Panc1 (cell line): ENCODE data around the gene CRTAC1. TPM values are rescaled to one million over a fixed set of nuclear protein-coding genes. Genes with fewer than 3 reads are reported as not detected.
A peak's percentile ranks its signal among the peaks of the same experiment; 100 is the strongest.

Experiments
- ATAC-seq: fragments of 200-7000 bp; cut with Tn5 transposase; 2 replicates; pipeline ENCODE4 v1.9.1; 2020; ENCODE audit warnings: mild to moderate bottlenecking, moderate library complexity
- BruUV-seq: library from RNA; stranded (reverse); fragments of 400-500 nt; replicated peaks from 2 replicates; lab custom pipeline; 2021; lab: Mats Ljungman, UMichigan
- CTCF ChIA-PET: fragments of 300-600 bp; sonication (Branson Sonifier 250); formaldehyde crosslinking; loops from one replicate; lab custom pipeline; 2022; ENCODE audit warnings: antibody characterized with exemption; lab: Charles Lee
- POLR2A ChIA-PET: fragments of 300-600 bp; sonication (Branson Sonifier 250); formaldehyde crosslinking; loops from one replicate; lab custom pipeline; 2022; ENCODE audit warnings: antibody characterized with exemption; lab: Charles Lee
- DNase-seq: peaks from one replicate; pipeline ENCODE4 v3.0.0-alpha.2; 2010; ENCODE audit warnings: low read depth, low spot score
- H3K27ac ChIP-seq: 2 replicates; pipeline ENCODE4 v1.5.1; 2011; ENCODE audit warnings: mild to moderate bottlenecking, low read length, inconsistent platforms
- H3K27me3 ChIP-seq: fragments of 200-500 bp; sonication (Bioruptor generic); 2 replicates; pipeline ENCODE4 v1.6.0; 2014; ENCODE audit warnings: low read length, inconsistent platforms; ENCODE audit not compliant: control insufficient read depth, insufficient read depth
- H3K36me3 ChIP-seq: fragments of 200-500 bp; sonication (Bioruptor generic); 2 replicates; pipeline ENCODE4 v1.5.1; 2014; ENCODE audit warnings: inconsistent platforms, mild to moderate bottlenecking, low read length, moderate library complexity; ENCODE audit not compliant: control insufficient read depth, insufficient read depth
- H3K4me1 ChIP-seq: 2 replicates; pipeline ENCODE4 v1.5.1; 2011; ENCODE audit warnings: inconsistent platforms, mild to moderate bottlenecking, low read length, moderate library complexity; ENCODE audit not compliant: control insufficient read depth, insufficient read depth
- H3K4me3 ChIP-seq, 2 experiments: 2 replicates each; pipeline ENCODE4 v1.5.1; 2011 to 2012; ENCODE audit warnings: low read depth in 2 of 2, low read length in 2 of 2, mild to moderate bottlenecking in 2 of 2, inconsistent platforms in 1 of 2, moderate library complexity in 1 of 2
- H3K9me3 ChIP-seq: fragments of 200-500 bp; sonication (Bioruptor generic); 2 replicates; pipeline ENCODE4 v1.5.1; 2014; ENCODE audit warnings: low read depth, mild to moderate bottlenecking, inconsistent platforms, low read length, moderate library complexity; ENCODE audit not compliant: control insufficient read depth, insufficient read depth
- POLR2AphosphoS5 ChIP-seq: IDR thresholded peaks from 2 replicates; pipeline ENCODE4 v1.6.1; 2012; ENCODE audit warnings: mild to moderate bottlenecking, low read depth, low read length, moderate library complexity
- SIN3A ChIP-seq: IDR thresholded peaks from 2 replicates; pipeline ENCODE4 v1.6.1; 2012; ENCODE audit warnings: low read depth, mild to moderate bottlenecking, low read length, moderate library complexity, borderline replicate concordance; ENCODE audit not compliant: insufficient read depth
- TCF7L2 ChIP-seq: IDR thresholded peaks from 2 replicates; pipeline ENCODE4 v1.6.1; 2011; ENCODE audit warnings: mild to moderate bottlenecking, low read depth, low read length, inconsistent platforms
- in situ Hi-C: cut with HindIII; loops from 2 replicates; pipeline ENCODE4 v1.10.0; 2016; ENCODE audit warnings: low sequenced_read_pairs, low pct_unique_long_range_greater_than_20kb
- intact Hi-C: fragments of 100-400 bp; cut with micrococcal nuclease; formaldehyde crosslinking; loops from one replicate; pipeline ENCODE4 v1.10.0; 2022; ENCODE audit not compliant: unreplicated experiment
- total RNA-seq: library from RNA; stranded (reverse); gene quantifications from one replicate; pipeline ENCODE4 v1.2.1, GENCODE V29; 2021; ENCODE audit not compliant: unreplicated experiment
- TF ChIP-seq, protein P1 (sequence below), 2 experiments: IDR thresholded peaks; 2 replicates each; pipeline ENCODE4 v1.6.1; 2011 to 2012; ENCODE audit warnings: low read depth in 2 of 2, control low read depth in 1 of 2, low read length in 1 of 2, mild to moderate bottlenecking in 1 of 2, moderate library complexity in 1 of 2; ENCODE audit not compliant: insufficient read depth in 1 of 2
- TF ChIP-seq, protein P2 (sequence below): fragments of 450-650 bp; IDR thresholded peaks from 2 replicates; pipeline ENCODE4 v1.5.1; 2017; ENCODE audit warnings: mild to moderate bottlenecking

CRTAC1 gene
- total RNA-seq, 1 experiment from 2014 or later = 0.23 TPM

DNA sequence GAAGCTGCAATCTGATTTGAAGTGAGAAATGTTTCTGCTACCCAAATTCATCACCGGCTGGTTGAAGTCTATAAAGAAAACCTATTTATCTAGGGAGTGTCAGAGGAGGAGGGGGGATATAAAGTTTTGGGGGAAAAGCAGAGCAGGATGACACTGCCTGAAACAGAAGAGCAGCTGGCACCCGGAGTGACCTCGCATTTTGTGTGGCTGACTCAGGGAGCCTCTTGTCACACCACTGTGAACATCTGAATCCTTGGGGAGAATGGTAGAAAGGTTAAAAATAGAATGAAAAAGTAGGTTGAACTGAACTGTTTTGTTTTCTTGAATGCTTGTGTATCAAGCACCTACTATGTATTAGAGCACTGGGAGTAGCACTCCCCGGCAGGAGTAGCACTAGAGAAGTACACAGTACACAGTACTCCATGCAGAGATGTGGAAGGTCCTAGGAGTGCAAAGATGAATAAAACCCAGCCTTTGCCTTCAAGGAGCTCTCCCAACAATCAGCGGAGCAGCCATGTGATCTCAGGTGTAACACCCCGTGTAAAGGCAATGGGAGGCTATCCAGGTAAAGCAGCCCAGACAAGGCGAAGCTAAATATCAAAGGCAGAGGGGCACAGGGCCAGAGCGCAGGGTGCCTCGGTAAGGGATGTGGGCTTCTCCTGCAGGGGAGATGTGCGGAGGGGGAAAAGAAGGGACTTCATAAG is 13.5 kb downstream of the CRTAC1 start:
- Histone ChIP-seq H3K36me3 (no peaks in the 10 kb centered on the region), H3K4me1 (no peaks in the 10 kb centered on the region), H3K27ac (no peak overlapping the region), H3K9me3 (no peaks in the 10 kb centered on the region), H3K27me3 (peaks cover 39% of the 10 kb centered on the region), H3K4me3 (no peak overlapping the region)
- POLR2A ChIA-PET = interaction anchor here (0.6 to 0.9 kb wide), 2 partner anchors 93 to 128 kb away, joined by 9 to 11 read pairs; no protein-coding TSS in a partner anchor
- in situ Hi-C loops (no loop called here), intact Hi-C loops (no loop called here)
- TF ChIP-seq, protein P1, sequence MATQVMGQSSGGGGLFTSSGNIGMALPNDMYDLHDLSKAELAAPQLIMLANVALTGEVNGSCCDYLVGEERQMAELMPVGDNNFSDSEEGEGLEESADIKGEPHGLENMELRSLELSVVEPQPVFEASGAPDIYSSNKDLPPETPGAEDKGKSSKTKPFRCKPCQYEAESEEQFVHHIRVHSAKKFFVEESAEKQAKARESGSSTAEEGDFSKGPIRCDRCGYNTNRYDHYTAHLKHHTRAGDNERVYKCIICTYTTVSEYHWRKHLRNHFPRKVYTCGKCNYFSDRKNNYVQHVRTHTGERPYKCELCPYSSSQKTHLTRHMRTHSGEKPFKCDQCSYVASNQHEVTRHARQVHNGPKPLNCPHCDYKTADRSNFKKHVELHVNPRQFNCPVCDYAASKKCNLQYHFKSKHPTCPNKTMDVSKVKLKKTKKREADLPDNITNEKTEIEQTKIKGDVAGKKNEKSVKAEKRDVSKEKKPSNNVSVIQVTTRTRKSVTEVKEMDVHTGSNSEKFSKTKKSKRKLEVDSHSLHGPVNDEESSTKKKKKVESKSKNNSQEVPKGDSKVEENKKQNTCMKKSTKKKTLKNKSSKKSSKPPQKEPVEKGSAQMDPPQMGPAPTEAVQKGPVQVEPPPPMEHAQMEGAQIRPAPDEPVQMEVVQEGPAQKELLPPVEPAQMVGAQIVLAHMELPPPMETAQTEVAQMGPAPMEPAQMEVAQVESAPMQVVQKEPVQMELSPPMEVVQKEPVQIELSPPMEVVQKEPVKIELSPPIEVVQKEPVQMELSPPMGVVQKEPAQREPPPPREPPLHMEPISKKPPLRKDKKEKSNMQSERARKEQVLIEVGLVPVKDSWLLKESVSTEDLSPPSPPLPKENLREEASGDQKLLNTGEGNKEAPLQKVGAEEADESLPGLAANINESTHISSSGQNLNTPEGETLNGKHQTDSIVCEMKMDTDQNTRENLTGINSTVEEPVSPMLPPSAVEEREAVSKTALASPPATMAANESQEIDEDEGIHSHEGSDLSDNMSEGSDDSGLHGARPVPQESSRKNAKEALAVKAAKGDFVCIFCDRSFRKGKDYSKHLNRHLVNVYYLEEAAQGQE (IDR thresholded peaks at IDR 0.05; ENCODE audit: insufficient read depth in 1 of 2, low read depth in 2 of 2, low read length in 1 of 2) = no peak
- TF ChIP-seq TCF7L2 (no peak), POLR2AphosphoS5 (no peak), SIN3A (no peak)
- TF ChIP-seq, protein P2, sequence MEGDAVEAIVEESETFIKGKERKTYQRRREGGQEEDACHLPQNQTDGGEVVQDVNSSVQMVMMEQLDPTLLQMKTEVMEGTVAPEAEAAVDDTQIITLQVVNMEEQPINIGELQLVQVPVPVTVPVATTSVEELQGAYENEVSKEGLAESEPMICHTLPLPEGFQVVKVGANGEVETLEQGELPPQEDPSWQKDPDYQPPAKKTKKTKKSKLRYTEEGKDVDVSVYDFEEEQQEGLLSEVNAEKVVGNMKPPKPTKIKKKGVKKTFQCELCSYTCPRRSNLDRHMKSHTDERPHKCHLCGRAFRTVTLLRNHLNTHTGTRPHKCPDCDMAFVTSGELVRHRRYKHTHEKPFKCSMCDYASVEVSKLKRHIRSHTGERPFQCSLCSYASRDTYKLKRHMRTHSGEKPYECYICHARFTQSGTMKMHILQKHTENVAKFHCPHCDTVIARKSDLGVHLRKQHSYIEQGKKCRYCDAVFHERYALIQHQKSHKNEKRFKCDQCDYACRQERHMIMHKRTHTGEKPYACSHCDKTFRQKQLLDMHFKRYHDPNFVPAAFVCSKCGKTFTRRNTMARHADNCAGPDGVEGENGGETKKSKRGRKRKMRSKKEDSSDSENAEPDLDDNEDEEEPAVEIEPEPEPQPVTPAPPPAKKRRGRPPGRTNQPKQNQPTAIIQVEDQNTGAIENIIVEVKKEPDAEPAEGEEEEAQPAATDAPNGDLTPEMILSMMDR = no peak
- ATAC-seq (0 out of 2 replicates have a peak, but pooled peaks have one; percentile 32), DNase-seq (no peak)
- CTCF ChIA-PET = no interaction called here
- no TSS peak for BruUV-seq

DNA sequence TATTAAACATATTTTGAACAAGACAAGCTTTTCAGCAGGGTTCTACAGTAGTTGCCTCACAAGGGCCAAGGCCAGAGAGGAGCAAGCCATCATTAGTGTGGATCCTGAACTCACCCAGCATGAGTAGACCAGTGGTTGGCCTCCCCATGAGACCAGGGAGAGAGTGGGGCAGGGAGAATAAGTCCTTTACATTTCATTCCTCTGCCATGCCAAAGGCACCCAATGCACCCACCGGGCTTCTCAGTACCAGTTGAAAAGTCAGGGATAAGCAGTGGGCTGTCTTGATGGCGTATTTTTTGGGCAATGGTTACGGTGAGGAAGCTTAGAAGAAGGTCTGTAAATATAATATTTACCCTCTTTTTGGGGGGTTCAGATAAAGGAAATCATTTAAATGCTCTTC is 16.6 kb downstream of the CRTAC1 start:
- ChIA-PET POLR2A (no interaction called here), CTCF (interaction anchor here (1.0 kb wide), 1 partner anchor 27 kb away, joined by 3 read pairs; no protein-coding TSS in a partner anchor)
- no peaks in the 10 kb centered on the region for H3K9me3 ChIP-seq
- in situ Hi-C loops (no loop called here), intact Hi-C loops (no loop called here)
- H3K27me3 ChIP-seq = peaks cover 52% of the 10 kb centered on the region
- no peak overlapping the region for H3K27ac ChIP-seq
- TF ChIP-seq SIN3A (no peak), TCF7L2 (no peak), POLR2AphosphoS5 (no peak)
- TF ChIP-seq, protein P1 (IDR thresholded peaks at IDR 0.05; ENCODE audit: insufficient read depth in 1 of 2, low read depth in 2 of 2, low read length in 1 of 2) = no peak
- TF ChIP-seq, protein P2 = no peak
- BruUV-seq = no TSS peak
- no peaks in the 10 kb centered on the region for H3K36me3 ChIP-seq
- H3K4me1 ChIP-seq = no peaks in the 10 kb centered on the region
- DNase-seq (no peak), ATAC-seq (no peak)
- H3K4me3 ChIP-seq = no peak overlapping the region
